ENCODE results near the gene PDE6G. TPM values are rescaled to one million over a fixed set of nuclear protein-coding genes. Genes with fewer than 3 reads are reported as not detected.
"Not testable (repeated sequence)": the region's sequence is repeated elsewhere in the genome, so short reads cannot be mapped to it uniquely, and the experiment has no call there.

Gene PDE6G
- total and polyA plus RNA-seq, 5 donors from 2014 or later = 0.67 to 1.4 (median 0.99) TPM; not detected in 1

DNA sequence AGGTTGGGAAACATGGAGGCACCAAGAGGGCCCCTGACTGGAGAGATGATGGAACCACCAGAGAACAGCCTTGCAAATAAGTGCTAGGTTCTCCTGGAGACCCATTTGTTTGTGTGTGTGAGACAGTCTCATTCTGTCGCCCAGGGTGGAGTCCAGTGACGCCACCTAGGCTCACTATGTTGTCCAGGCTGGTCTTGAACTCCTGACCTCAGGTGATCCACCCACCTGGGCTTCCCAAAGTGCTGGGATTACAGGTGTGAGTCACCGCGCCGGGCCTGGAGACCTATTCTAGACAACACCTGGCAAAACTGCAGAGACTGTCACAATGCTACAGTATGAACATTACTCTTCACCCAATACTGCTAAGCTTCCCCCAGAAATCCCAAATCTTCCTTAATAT, 20.9 kb downstream of the PDE6G start:
- Histone ChIP-seq H3K4me3 (ENCODE audit: low read depth, low read length) (peak overlapping the region; percentile 87), H3K36me3 (ENCODE audit: control insufficient read depth, insufficient read depth, low read length) (no peaks in the 10 kb centered on the region), H3K9me3 (ENCODE audit: control insufficient read depth in 2 of 2, low read length in 2 of 2) (no peaks in the 10 kb centered on the region), H3K27me3 (ENCODE audit: control insufficient read depth, insufficient read depth, low read length) (no peaks in the 10 kb centered on the region), H3K27ac (ENCODE audit: insufficient read depth, low read length, poor library complexity, severe bottlenecking) (no peak overlapping the region), H3K4me1 (ENCODE audit: control insufficient read depth, insufficient read depth, low read length, poor library complexity, severe bottlenecking) (peaks cover 18% of the 10 kb centered on the region)
- peak overlapping the region; percentile 49 to 96 (median 91) for H3K4me3 Mint-ChIP-seq
- H3K27me3 Mint-ChIP-seq = no peaks in the 10 kb centered on the region
- peak overlapping the region; percentile 9 to 93 (median 90) for H3K27ac Mint-ChIP-seq
- no peaks in the 10 kb centered on the region for H3K36me3 Mint-ChIP-seq
- H3K9me3 Mint-ChIP-seq = no peaks in the 10 kb centered on the region
- DNase-seq = no peak
- no peak for ATAC-seq (ENCODE audit: low read depth in 2 of 2)
- H3K4me1 Mint-ChIP-seq = peaks cover 0 to 39% (median 18%) of the 10 kb centered on the region in 4 donors

DNA sequence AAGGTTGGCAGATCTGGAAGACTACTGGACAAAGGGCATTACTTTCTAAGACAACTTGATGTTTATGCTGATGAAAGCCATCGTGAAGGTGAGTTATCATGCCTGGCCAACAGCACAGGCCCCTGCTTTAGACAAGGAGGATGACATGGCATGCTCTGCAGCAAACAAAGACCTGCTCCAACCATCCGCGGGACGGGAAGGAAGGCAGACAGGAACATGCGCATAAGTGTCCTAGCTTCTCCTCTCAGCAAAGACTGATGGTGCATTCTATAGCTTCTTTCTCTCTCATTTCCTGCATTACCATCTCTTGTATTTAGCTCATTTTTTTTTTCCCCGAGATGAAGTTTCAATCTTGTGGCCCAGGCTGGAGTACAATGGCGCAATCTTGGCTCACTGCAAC, 24.9 kb downstream of the PDE6G start:
- Histone ChIP-seq H3K27me3 (ENCODE audit: control insufficient read depth, insufficient read depth, low read length) (no peaks in the 10 kb centered on the region), H3K4me3 (ENCODE audit: low read depth, low read length) (no peak overlapping the region), H3K27ac (ENCODE audit: insufficient read depth, low read length, poor library complexity, severe bottlenecking) (no peak overlapping the region), H3K9me3 (ENCODE audit: control insufficient read depth in 2 of 2, low read length in 2 of 2) (no peaks in the 10 kb centered on the region), H3K36me3 (ENCODE audit: control insufficient read depth, insufficient read depth, low read length) (peaks cover 26% of the 10 kb centered on the region), H3K4me1 (ENCODE audit: control insufficient read depth, insufficient read depth, low read length, poor library complexity, severe bottlenecking) (peaks cover 14% of the 10 kb centered on the region)
- ATAC-seq (ENCODE audit: low read depth in 2 of 2) (no peak), DNase-seq (no peak)
- peaks cover 0 to 32% (median 16%) of the 10 kb centered on the region in 4 donors for H3K4me1 Mint-ChIP-seq
- H3K9me3 Mint-ChIP-seq = peaks cover 0 to 2% (median 0%) of the 10 kb centered on the region in 7 donors
- peaks cover 8% of the 10 kb centered on the region for H3K36me3 Mint-ChIP-seq
- H3K27me3 Mint-ChIP-seq = no peaks in the 10 kb centered on the region
- peak overlapping the region in 1 of 4 donors; percentile 44 for H3K4me3 Mint-ChIP-seq
- no peak overlapping the region for H3K27ac Mint-ChIP-seq

DNA sequence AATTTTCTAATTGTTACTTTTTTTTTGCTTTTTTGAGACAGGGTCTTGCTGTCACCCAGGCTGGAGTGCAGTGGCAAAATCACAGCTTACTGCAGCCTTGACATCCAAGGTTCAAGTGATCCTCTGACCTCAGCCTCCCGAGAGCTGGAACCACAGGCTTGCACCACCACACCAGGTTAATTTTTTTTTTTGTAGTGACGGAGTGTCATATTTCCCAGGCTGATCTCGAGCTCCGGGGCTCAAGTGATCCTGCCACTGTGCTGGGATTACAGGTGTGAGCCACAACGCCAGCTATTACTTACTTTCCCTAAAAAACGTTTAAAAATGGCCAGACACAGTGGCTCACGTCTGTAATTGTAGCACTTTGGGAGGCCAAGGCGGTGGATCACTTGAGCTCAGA, 26.1 kb downstream of the PDE6G start:
- H3K4me1 Mint-ChIP-seq = peaks cover 3 to 31% (median 12%) of the 10 kb centered on the region in 4 donors
- Histone ChIP-seq H3K4me3 (ENCODE audit: low read depth, low read length) (no peak overlapping the region), H3K4me1 (ENCODE audit: control insufficient read depth, insufficient read depth, low read length, poor library complexity, severe bottlenecking) (peaks cover 4% of the 10 kb centered on the region), H3K27me3 (ENCODE audit: control insufficient read depth, insufficient read depth, low read length) (no peaks in the 10 kb centered on the region), H3K9me3 (ENCODE audit: control insufficient read depth in 2 of 2, low read length in 2 of 2) (no peaks in the 10 kb centered on the region), H3K27ac (ENCODE audit: insufficient read depth, low read length, poor library complexity, severe bottlenecking) (no peak overlapping the region), H3K36me3 (ENCODE audit: control insufficient read depth, insufficient read depth, low read length) (peaks cover 35% of the 10 kb centered on the region)
- H3K36me3 Mint-ChIP-seq = peaks cover 17% of the 10 kb centered on the region
- ATAC-seq (ENCODE audit: low read depth in 2 of 2) (no peak), DNase-seq (no peak)
- no peaks in the 10 kb centered on the region for H3K27me3 Mint-ChIP-seq
- H3K27ac Mint-ChIP-seq = no peak overlapping the region
- H3K9me3 Mint-ChIP-seq = peaks cover 0 to 4% (median 0%) of the 10 kb centered on the region in 7 donors
- H3K4me3 Mint-ChIP-seq = no peak overlapping the region

DNA sequence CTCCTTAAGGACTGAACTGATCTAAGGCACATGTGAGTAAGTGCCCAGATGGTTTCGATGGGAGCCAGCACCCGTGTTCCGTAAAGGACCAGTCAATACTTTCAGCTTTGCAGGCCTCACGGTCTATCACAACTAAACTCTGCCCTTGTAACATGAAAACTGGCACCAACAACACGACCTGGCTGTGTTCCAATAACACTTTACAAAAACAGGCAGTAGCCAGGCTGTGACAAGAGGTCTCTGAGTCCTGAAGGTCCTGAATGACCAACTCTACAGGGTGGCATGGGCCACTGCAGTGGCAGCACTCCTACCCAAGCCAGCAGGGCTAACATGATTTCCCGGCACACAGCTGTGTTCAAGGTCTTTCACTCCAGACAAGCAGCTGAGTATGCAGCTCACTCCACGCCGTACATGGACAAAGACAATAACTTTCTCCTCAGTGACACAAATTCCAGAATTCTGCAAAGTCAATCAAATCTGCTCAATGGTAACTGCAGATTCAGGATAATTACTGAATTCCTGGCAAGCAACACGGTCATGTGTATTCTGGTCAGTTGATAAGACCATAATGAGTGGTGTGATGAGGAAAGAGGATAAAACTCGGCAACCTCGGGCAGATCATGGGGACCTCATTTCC, 34.7 kb downstream of the PDE6G start:
- no peaks in the 10 kb centered on the region for H3K9me3 ChIP-seq (ENCODE audit: control insufficient read depth in 2 of 2, low read length in 2 of 2)
- H3K36me3 Mint-ChIP-seq = peaks cover 43% of the 10 kb centered on the region
- H3K27ac Mint-ChIP-seq = peak overlapping the region in 1 of 3 donors; percentile 48
- H3K27ac ChIP-seq (ENCODE audit: insufficient read depth, low read length, poor library complexity, severe bottlenecking) = no peak overlapping the region
- no peaks in the 10 kb centered on the region for H3K27me3 Mint-ChIP-seq
- no peak overlapping the region for H3K4me3 Mint-ChIP-seq
- no peak for DNase-seq
- peaks cover 6 to 24% (median 11%) of the 10 kb centered on the region in 4 donors for H3K4me1 Mint-ChIP-seq
- H3K4me1 ChIP-seq (ENCODE audit: control insufficient read depth, insufficient read depth, low read length, poor library complexity, severe bottlenecking) = no peaks in the 10 kb centered on the region
- H3K36me3 ChIP-seq (ENCODE audit: control insufficient read depth, insufficient read depth, low read length) = peaks cover 60% of the 10 kb centered on the region
- H3K27me3 ChIP-seq (ENCODE audit: control insufficient read depth, insufficient read depth, low read length) = no peaks in the 10 kb centered on the region
- peaks cover 0 to 4% (median 0%) of the 10 kb centered on the region in 7 donors for H3K9me3 Mint-ChIP-seq
- ATAC-seq (ENCODE audit: low read depth in 2 of 2) = no peak
- no peak overlapping the region for H3K4me3 ChIP-seq (ENCODE audit: low read depth, low read length)

GRCh38 chr17:81618307-81618706, 38.0 kb downstream of the PDE6G start:
- not testable (repeated sequence) for H3K4me3 ChIP-seq (ENCODE audit: low read depth, low read length); H3K27me3 Mint-ChIP-seq; ATAC-seq (ENCODE audit: low read depth in 2 of 2); H3K27me3 ChIP-seq (ENCODE audit: control insufficient read depth, insufficient read depth, low read length); H3K9me3 ChIP-seq (ENCODE audit: control insufficient read depth in 2 of 2, low read length in 2 of 2); H3K4me3 Mint-ChIP-seq; H3K27ac Mint-ChIP-seq; DNase-seq; H3K9me3 Mint-ChIP-seq; H3K27ac ChIP-seq (ENCODE audit: insufficient read depth, low read length, poor library complexity, severe bottlenecking)
- H3K4me1 Mint-ChIP-seq = peaks cover 6 to 28% (median 13%) of the 10 kb centered on the region in 4 donors
- peaks cover 37% of the 10 kb centered on the region for H3K36me3 Mint-ChIP-seq
- Histone ChIP-seq H3K36me3 (ENCODE audit: control insufficient read depth, insufficient read depth, low read length) (peaks cover 45% of the 10 kb centered on the region), H3K4me1 (ENCODE audit: control insufficient read depth, insufficient read depth, low read length, poor library complexity, severe bottlenecking) (peaks cover 14% of the 10 kb centered on the region)

GRCh38 chr17:81616877-81617276, 39.5 kb downstream of the PDE6G start:
- Mint-ChIP-seq H3K4me1 (peaks cover 6 to 32% (median 18%) of the 10 kb centered on the region in 4 donors), H3K4me3 (no peak overlapping the region), H3K36me3 (peaks cover 46% of the 10 kb centered on the region), H3K9me3 (no peaks in the 10 kb centered on the region), H3K27me3 (no peaks in the 10 kb centered on the region), H3K27ac (no peak overlapping the region)
- H3K36me3 ChIP-seq (ENCODE audit: control insufficient read depth, insufficient read depth, low read length) = peaks cover 51% of the 10 kb centered on the region
- ATAC-seq (ENCODE audit: low read depth in 2 of 2) (no peak), DNase-seq (no peak)
- peaks cover 14% of the 10 kb centered on the region for H3K4me1 ChIP-seq (ENCODE audit: control insufficient read depth, insufficient read depth, low read length, poor library complexity, severe bottlenecking)
- H3K9me3 ChIP-seq (ENCODE audit: control insufficient read depth in 2 of 2, low read length in 2 of 2) = no peaks in the 10 kb centered on the region
- H3K4me3 ChIP-seq (ENCODE audit: low read depth, low read length) = no peak overlapping the region
- H3K27ac ChIP-seq (ENCODE audit: insufficient read depth, low read length, poor library complexity, severe bottlenecking) = no peak overlapping the region
- H3K27me3 ChIP-seq (ENCODE audit: control insufficient read depth, insufficient read depth, low read length) = no peaks in the 10 kb centered on the region

DNA sequence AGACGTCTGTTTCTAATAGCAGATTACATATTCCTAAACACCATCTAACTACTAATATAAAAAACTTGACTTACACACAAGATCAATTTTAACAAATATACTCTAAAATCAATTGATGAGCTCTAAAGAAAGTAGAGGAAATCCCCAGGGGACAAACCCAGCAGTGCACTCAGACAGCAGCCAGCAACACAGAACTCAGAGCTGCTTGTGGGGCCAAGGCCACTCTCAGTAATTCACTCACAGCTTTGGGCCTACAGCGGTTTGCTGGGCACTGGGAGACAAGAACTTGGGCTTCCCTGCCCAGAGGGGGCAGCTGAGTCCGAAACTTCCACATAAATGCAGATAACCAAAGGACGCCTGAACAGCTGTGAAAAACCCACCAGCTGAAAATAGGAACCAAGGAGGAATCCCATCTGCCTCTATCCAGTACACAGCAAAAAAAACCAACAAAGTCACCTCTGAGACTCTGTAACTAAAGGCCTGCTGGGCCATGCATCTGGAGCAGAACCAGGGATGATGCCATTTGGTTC, 40.9 kb downstream of the PDE6G start:
- peaks cover 14% of the 10 kb centered on the region for H3K4me1 ChIP-seq (ENCODE audit: control insufficient read depth, insufficient read depth, low read length, poor library complexity, severe bottlenecking)
- no peaks in the 10 kb centered on the region for H3K27me3 Mint-ChIP-seq
- no peaks in the 10 kb centered on the region for H3K9me3 ChIP-seq (ENCODE audit: control insufficient read depth in 2 of 2, low read length in 2 of 2)
- H3K27ac ChIP-seq (ENCODE audit: insufficient read depth, low read length, poor library complexity, severe bottlenecking) = no peak overlapping the region
- H3K4me1 Mint-ChIP-seq = peaks cover 6 to 31% (median 18%) of the 10 kb centered on the region in 4 donors
- peaks cover 39% of the 10 kb centered on the region for H3K36me3 ChIP-seq (ENCODE audit: control insufficient read depth, insufficient read depth, low read length)
- ATAC-seq (ENCODE audit: low read depth in 2 of 2) (no peak), DNase-seq (no peak)
- H3K36me3 Mint-ChIP-seq = peaks cover 32% of the 10 kb centered on the region
- no peaks in the 10 kb centered on the region for H3K9me3 Mint-ChIP-seq
- H3K4me3 ChIP-seq (ENCODE audit: low read depth, low read length) = no peak overlapping the region
- peak overlapping the region; percentile 31 to 92 (median 66) for H3K27ac Mint-ChIP-seq
- H3K4me3 Mint-ChIP-seq = peak overlapping the region in 1 of 4 donors; percentile 62
- H3K27me3 ChIP-seq (ENCODE audit: control insufficient read depth, insufficient read depth, low read length) = no peaks in the 10 kb centered on the region
